Spinal cord (tissue), 10 donors: Measurements from ENCODE around the gene MRPL16. TPM values are rescaled to one million over a fixed set of nuclear protein-coding genes. Genes with fewer than 3 reads are reported as not detected.
"Not testable (repeated sequence)": the region's sequence is repeated elsewhere in the genome, so short reads cannot be mapped to it uniquely, and the experiment has no call there.

ENCODE experiments used
- DNase-seq, 6 donors: peaks; one replicate each; pipeline versions ENCODE4 v3.0.0 to v3.0.0-alpha.2; 2013 to 2015; ENCODE audit warnings: low spot score in 6 of 6, low read depth in 4 of 6
- H3K27ac ChIP-seq: one replicate; pipeline ENCODE4 v1.5.1; 2013; ENCODE audit warnings: low read depth, low read length, control low read depth
- H3K27me3 ChIP-seq: one replicate; pipeline ENCODE4 v1.6.1; 2013; ENCODE audit warnings: low read length; ENCODE audit not compliant: control insufficient read depth, insufficient read depth
- H3K36me3 ChIP-seq: one replicate; pipeline ENCODE4 v1.6.1; 2013; ENCODE audit warnings: low read length; ENCODE audit not compliant: control insufficient read depth, insufficient read depth
- H3K4me1 ChIP-seq: one replicate; pipeline ENCODE4 v1.6.1; 2013; ENCODE audit warnings: low read length; ENCODE audit not compliant: control insufficient read depth, insufficient read depth
- H3K4me3 ChIP-seq: one replicate; pipeline ENCODE4 v1.5.1; 2013; ENCODE audit warnings: low read depth, low read length, control low read depth
- H3K9me3 ChIP-seq: one replicate; pipeline ENCODE4 v1.6.1; 2013; ENCODE audit warnings: low read length; ENCODE audit not compliant: control insufficient read depth, insufficient read depth
- WGBS: methylation state at CpG from one replicate; pipeline ENCODE4 v1.1.5; 2013; ENCODE audit warnings: missing lambda C conversion rate; ENCODE audit not compliant: insufficient coverage; 5-methylcytosine and 5-hydroxymethylcytosine counted together
- long read RNA-seq, 4 donors: transcript quantifications; one replicate each; lab custom pipeline, GENCODE V29; 2026
- polyA plus RNA-seq, 2 donors: library from polyadenylated mRNA; unstranded; fragments of 120-200 nt; gene quantifications; one replicate each; pipeline ENCODE4 v1.2.1, GENCODE V29; 2013; ENCODE audit not compliant: insufficient read length in 2 of 2
- total RNA-seq, 2 donors: library from RNA; depleted of rRNA in 1 of 2; stranded (reverse); fragments of 120-200 nt in 1 of 2; fragments of >200 nt in 1 of 2; gene quantifications; one replicate each; pipeline versions ENCODE4 v1.2.3 to v1.2.4, GENCODE V29; 2013 to 2014
- donor health status: healthy.

MRPL16 gene
- total RNA-seq (10 to 100 TPM; 26.6 to 54.1 TPM), polyA plus RNA-seq (10 to 100 TPM; 40.5 to 50.0 TPM)
- long read RNA-seq, donor 1, transcript MRPL16-201 (4 exons, 1,182 nt), result major isoform, 25 of 27 reads
- long read RNA-seq, donor 1, partial matches to known transcripts, result 0 of 27 reads
- long read RNA-seq, donor 1, other reads (novel, unspliced or antisense), result 0 of 27 reads
- long read RNA-seq, donor 2, transcript MRPL16-201 (4 exons, 1,182 nt), result major isoform, 14 of 14 reads
- long read RNA-seq, donor 2, partial matches to known transcripts, result 0 of 14 reads
- long read RNA-seq, donor 2, other reads (novel, unspliced or antisense), result 0 of 14 reads
- long read RNA-seq, donor 3, transcript MRPL16-201 (4 exons, 1,182 nt), result major isoform, 13 of 13 reads
- long read RNA-seq, donor 3, partial matches to known transcripts, result 0 of 13 reads
- long read RNA-seq, donor 3, other reads (novel, unspliced or antisense), result 0 of 13 reads
- long read RNA-seq, donor 4, transcript MRPL16-201 (4 exons, 1,182 nt), result major isoform, 50 of 55 reads
- long read RNA-seq, donor 4, partial matches to known transcripts, result 5 of 55 reads
- long read RNA-seq, donor 4, other reads (novel, unspliced or antisense), result 0 of 55 reads

DNA sequence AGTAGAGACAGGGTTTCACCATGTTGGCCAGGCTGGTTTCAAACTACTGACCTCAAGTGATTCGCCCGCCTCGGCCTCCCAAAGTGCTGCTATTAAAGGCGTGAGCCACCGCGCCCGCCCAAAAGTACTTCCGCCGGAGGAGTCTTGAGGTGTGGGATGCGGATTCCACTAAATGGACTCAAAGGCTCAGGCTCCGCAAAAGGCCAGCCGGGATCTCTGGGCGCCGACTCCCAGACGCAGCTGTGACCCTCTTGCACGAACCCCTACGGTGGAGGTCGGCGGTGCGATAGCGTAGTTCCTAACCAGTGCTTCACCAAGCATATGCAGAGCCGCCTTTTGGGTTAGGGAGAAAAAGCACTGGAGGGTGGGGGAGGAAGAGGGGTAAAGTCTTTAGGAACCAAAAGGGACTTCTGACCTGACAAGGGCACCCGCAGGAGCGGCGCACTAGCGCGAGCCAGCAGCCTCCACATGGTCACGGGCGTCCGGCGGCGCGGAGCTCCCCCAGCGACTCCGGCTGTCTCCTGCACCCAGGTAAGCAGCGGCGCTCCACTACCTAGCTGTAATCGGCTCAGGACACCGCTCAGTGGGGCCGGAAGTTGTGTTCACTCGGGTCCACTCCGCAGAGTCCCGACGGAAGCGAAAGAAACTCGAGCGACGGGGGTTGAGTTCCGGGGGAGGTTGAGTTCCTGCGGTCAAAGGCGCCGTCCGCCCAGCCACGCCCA is at the start of gene MRPL16:
Gene MRPL16, minus strand, starts transcription at position 590 of the 722 bp plus-strand sequence. Its CDS starts 120 bp downstream, at position 470.
- DNase-seq, result peak in 5 of 6 donors; percentile 68 to 97 (median 81)
- WGBS, result under 1% methylated on average over 50 of the region's 54 CpGs
- H3K4me1 ChIP-seq, result peaks cover 10% of the 10 kb centered on the region
- peak within 1 kb of the TSS; percentile 87 for H3K4me3 ChIP-seq
- no peaks in the 10 kb centered on the region for H3K9me3 ChIP-seq
- H3K36me3 ChIP-seq, result peaks cover 14% of the 10 kb centered on the region
- peak within 1 kb of the TSS; percentile 11 for H3K27ac ChIP-seq
- no peaks in the 10 kb centered on the region for H3K27me3 ChIP-seq

DNA sequence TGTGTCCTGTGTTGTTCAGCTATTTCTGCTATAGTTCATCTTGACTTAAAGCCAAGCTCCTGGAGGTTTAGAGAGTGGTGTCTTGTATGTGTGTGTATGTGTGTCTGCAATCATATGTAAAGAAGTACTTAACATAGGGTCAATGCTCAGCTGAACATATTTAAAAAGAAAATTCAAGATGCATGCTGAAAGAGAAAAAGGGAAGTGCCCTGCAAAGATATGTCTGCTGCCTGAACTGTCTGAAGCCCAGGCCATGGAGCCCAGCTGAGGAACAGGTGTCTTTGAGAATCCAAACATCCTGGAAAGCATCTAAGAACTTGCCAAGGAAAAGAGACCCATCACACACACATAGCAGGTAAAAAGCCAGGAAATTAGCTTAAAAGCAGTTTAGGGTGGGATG is 49.1 kb upstream of the MRPL16 start:
- Histone ChIP-seq H3K27ac (no peak overlapping the region), H3K4me1 (no peaks in the 10 kb centered on the region), H3K9me3 (no peaks in the 10 kb centered on the region), H3K4me3 (no peak overlapping the region), H3K27me3 (no peaks in the 10 kb centered on the region), H3K36me3 (no peaks in the 10 kb centered on the region)
- DNase-seq, result no peak

DNA sequence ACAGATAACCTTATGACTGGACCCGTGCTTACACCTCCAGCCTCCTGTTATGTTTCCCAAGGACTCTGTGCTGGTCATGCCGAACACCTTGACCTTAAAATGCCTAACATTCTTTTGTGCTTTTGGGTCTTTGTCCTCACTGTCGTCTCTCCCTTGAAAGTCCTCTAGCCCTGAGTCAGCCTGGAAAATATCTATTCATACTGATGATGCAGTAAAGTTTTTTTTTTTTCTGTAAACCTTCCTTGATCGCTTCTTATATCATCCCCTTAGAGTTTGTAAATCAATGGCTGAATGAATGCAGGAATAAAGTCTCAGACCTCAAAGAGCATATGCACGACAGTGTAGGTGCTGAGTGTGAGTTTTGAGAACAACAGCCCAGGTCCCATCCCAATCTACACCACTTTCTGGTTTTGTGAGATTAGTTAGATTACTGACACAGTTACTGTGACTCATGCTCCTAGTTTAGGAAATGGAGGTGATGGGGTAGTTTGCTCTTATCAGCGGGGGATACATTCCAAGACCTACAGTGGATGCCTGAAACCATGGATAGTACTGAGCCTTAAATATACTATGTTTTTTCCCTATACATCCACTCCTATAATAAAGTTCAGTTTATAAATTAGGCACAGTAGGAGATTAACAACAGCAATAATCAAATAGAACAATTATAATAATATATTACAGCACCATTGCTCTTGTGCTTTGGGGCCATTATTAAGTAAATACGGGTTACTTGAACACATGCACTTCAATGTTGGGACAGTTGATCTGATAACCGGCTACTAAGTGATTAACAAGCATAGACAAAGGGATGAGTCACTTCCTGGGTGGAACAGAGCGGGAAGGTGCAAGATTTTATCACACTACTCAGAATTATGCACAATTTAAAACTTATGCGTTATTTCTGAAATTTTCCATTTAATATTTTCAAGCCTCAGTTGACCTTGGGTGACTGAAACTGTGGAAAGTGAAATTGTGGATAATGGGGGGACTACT is 47.2 kb upstream of the MRPL16 start:
- Histone ChIP-seq H3K27ac (no peak overlapping the region), H3K4me1 (no peaks in the 10 kb centered on the region), H3K36me3 (no peaks in the 10 kb centered on the region), H3K27me3 (no peaks in the 10 kb centered on the region), H3K4me3 (no peak overlapping the region), H3K9me3 (no peaks in the 10 kb centered on the region)
- WGBS, result 92% methylated on average over 4 of the region's 10 CpGs
- no peak for DNase-seq

DNA sequence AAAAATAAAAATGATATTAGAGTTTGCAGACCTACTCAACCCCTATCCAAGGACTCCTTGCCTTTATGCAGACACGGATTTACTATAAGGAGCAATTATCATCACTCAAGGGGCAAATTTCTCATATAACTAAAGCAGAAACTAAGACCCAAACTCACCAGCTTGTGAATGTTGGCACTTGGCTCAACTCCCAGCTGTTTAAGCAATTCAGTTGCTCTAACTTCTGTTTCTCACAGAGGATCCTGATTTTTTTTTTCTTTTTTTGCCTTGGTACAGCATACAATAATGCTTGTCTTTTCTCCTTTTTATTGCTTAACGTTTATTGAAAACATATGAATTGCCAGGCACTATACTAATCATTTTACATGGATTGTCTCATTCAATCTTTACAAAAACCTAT is 44.3 kb upstream of the MRPL16 start:
- Histone ChIP-seq H3K36me3 (no peaks in the 10 kb centered on the region), H3K4me1 (no peaks in the 10 kb centered on the region), H3K9me3 (no peaks in the 10 kb centered on the region), H3K27ac (no peak overlapping the region), H3K27me3 (no peaks in the 10 kb centered on the region), H3K4me3 (no peak overlapping the region)
- WGBS, result 71% methylated on average over 1 of the region's 2 CpGs
- DNase-seq, result peak in 4 of 6 donors; percentile 5 to 83 (median 40)

DNA sequence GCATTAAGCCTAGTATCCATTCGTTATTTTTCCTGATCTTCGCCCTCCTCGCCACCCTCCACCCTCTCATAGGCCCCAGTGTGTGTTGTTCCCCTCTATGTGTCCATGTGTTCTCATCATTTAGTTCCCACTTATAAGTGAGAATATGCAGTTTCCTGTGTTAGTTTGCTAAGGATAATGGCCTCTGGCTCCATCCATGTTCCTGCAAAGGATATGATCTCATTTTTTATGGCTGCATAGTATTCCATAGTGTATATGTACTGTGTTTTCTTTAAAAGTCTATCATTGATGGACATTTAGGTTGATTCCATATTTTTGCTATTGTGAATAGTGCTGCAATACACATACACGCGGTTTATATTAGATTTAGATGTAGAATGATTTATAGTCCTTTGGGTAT is 40.8 kb upstream of the MRPL16 start:
- H3K36me3 ChIP-seq, H3K27ac ChIP-seq, H3K9me3 ChIP-seq, DNase-seq, H3K4me3 ChIP-seq, H3K27me3 ChIP-seq, H3K4me1 ChIP-seq: not testable (repeated sequence)
- no CpG with 5 or more reads among the region's 5 CpGs for WGBS

DNA sequence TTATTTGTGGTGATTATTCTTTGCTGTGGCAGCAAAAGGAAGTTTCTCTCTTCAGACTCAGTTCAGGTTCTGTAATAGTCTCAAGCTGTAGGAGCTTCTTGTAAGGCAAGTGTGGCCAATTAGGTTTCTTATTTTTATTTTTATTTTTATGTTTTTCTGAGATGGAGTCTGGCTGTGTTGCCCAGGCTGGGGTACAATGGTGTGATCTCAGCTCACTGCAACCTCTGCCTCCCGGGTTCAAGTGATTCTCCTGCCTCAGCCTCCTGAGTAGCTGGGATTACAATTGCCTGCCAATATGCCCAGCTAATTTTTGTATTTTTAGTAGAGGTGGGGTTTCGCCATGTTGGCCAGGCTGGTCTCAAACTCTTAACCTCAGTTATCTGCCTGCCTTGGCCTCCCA is 39.0 kb upstream of the MRPL16 start:
- H3K36me3 ChIP-seq, H3K27me3 ChIP-seq, H3K4me1 ChIP-seq, DNase-seq, H3K27ac ChIP-seq, H3K4me3 ChIP-seq, H3K9me3 ChIP-seq: not testable (repeated sequence)
- no CpG with 5 or more reads among the region's 2 CpGs for WGBS

DNA sequence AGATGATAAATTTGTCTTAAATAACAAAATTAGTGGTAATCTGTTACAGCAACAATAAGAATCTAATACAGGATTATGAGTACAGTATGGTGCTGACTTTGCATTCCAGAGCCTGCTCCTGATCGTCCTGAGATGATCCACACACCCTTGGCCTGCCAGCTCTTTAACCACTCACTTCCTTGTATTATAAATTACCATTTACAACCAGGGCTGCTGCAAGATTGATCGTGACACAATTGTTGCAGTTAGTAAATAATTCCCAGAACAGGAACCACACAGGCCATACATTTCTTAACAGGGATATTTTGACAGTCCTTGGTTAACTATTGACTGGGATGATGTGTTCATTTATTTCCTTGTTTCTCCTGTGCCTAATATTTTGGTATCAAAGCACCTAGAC is 38.6 kb upstream of the MRPL16 start:
- no peaks in the 10 kb centered on the region for H3K27me3 ChIP-seq
- H3K27ac ChIP-seq, result no peak overlapping the region
- H3K9me3 ChIP-seq, result no peaks in the 10 kb centered on the region
- WGBS, result 40% methylated on average over 1 of the region's 2 CpGs
- H3K4me1 ChIP-seq, result no peaks in the 10 kb centered on the region
- no peak overlapping the region for H3K4me3 ChIP-seq
- no peak for DNase-seq
- no peaks in the 10 kb centered on the region for H3K36me3 ChIP-seq

DNA sequence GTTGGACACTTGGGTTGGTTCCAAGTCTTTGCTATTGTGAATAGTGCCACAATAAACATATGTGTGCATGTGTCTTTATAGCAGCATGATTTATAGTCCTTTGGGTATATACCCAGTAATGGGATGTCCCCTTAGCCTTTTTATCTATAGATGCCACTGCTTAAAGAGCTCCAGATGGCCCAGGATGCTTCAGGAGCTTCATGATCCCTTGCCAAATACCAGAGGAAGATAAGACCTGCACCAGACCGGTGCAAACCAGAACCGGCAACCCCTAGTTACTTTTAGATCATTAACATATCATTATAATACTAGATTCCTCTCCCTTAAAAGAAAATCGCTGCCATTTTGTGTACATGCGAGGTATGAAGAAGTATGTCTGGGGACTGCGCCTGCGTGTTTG is 37.9 kb upstream of the MRPL16 start:
- not testable (repeated sequence) for H3K27ac ChIP-seq, H3K4me1 ChIP-seq, H3K36me3 ChIP-seq, H3K9me3 ChIP-seq, DNase-seq, H3K4me3 ChIP-seq, H3K27me3 ChIP-seq
- WGBS, result 96% methylated on average over 4 of the region's 6 CpGs

DNA sequence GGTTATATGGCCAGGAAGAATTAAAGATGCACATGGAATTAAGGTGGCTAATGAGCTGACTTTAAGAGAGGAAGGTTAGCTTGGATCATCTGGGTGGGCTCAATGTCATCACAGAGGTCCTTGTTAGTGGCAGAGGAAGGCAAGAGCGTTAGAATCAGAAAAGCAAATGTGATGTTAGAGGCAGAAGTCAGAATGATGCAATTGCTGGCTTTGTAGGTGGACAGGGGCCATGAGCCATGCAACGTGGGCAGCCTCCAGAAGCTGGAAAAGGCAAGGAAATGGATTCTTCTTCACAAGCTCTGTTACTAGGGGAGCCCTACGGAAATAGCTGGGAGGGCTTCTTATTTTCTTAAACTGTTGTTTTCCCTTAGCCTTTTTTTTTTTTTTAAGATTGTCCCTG is 37.0 kb upstream of the MRPL16 start:
- Histone ChIP-seq H3K36me3 (no peaks in the 10 kb centered on the region), H3K9me3 (no peaks in the 10 kb centered on the region)
- WGBS, result 72% methylated on average over 2 of the region's 3 CpGs

More for the DNA sequence above, 37.0 kb upstream of the MRPL16 start:
- no peak overlapping the region for H3K4me3 ChIP-seq
- no peaks in the 10 kb centered on the region for H3K27me3 ChIP-seq
- no peak overlapping the region for H3K27ac ChIP-seq
- DNase-seq, result no peak
- no peaks in the 10 kb centered on the region for H3K4me1 ChIP-seq
